Neuronal stem cell (in vitro differentiated cells): ENCODE measurements around the gene CFAP43.

Source experiments
- DNase-seq: peaks from one replicate; pipeline ENCODE4 v3.0.0-alpha.2; 2013; ENCODE audit warnings: low spot score
- H2AFZ ChIP-seq: one replicate; pipeline ENCODE4 v1.6.1; 2013; ENCODE audit warnings: mild to moderate bottlenecking, low read length, inconsistent platforms
- H2AK5ac ChIP-seq: 2 replicates; pipeline ENCODE4 v1.6.1; 2013; ENCODE audit warnings: low read depth, mild to moderate bottlenecking, inconsistent platforms, low read length, moderate library complexity, mixed read lengths
- H2BK120ac ChIP-seq: 2 replicates; pipeline ENCODE4 v1.6.1; 2013; ENCODE audit warnings: low read depth, mild to moderate bottlenecking, inconsistent platforms, low read length, moderate library complexity, mixed read lengths
- H2BK12ac ChIP-seq: one replicate; pipeline ENCODE4 v1.6.1; 2013; ENCODE audit warnings: low read length, inconsistent platforms
- H2BK15ac ChIP-seq: 2 replicates; pipeline ENCODE4 v1.6.1; 2013; ENCODE audit warnings: mild to moderate bottlenecking, low read length, inconsistent platforms, mixed read lengths
- H2BK5ac ChIP-seq: one replicate; pipeline ENCODE4 v1.6.1; 2013; ENCODE audit warnings: inconsistent platforms, mild to moderate bottlenecking, low read length, moderate library complexity
- H3K14ac ChIP-seq: one replicate; pipeline ENCODE4 v1.6.1; 2013; ENCODE audit warnings: low read length, inconsistent platforms
- H3K18ac ChIP-seq: 2 replicates; pipeline ENCODE4 v1.6.1; 2013; ENCODE audit warnings: low read length, inconsistent platforms
- H3K23ac ChIP-seq: 2 replicates; pipeline ENCODE4 v1.6.1; 2013; ENCODE audit warnings: low read depth, mild to moderate bottlenecking, mixed read lengths, low read length, inconsistent platforms; ENCODE audit not compliant: poor library complexity
- H3K27ac ChIP-seq: replicated peaks from 3 replicates; pipeline ENCODE4 v1.5.1; 2013; ENCODE audit warnings: low read length, inconsistent platforms
- H3K27me3 ChIP-seq, 3 experiments: 2 replicates each; pipeline ENCODE4 v1.6.1; 2013; ENCODE audit warnings: low read length in 3 of 3, mild to moderate bottlenecking in 2 of 3, inconsistent platforms in 1 of 3, low read depth in 1 of 3, mixed read lengths in 1 of 3, moderate library complexity in 1 of 3; ENCODE audit not compliant: control insufficient read depth in 3 of 3, insufficient read depth in 3 of 3
- H3K36me3 ChIP-seq, 2 donors: replicated peaks in 1 of 2; 2 replicates each; pipeline ENCODE4 v1.6.1; 2013; ENCODE audit warnings: low read length in 2 of 2; ENCODE audit not compliant: control insufficient read depth in 2 of 2, insufficient read depth in 2 of 2
- H3K4ac ChIP-seq: 2 replicates; pipeline ENCODE4 v1.6.1; 2013; ENCODE audit warnings: inconsistent platforms, mild to moderate bottlenecking, low read length, moderate library complexity
- H3K4me1 ChIP-seq, 2 donors: 1 replicate in 1 of 2; 2 replicates in 1 of 2; pipeline ENCODE4 v1.6.1; 2013; ENCODE audit warnings: low read length in 2 of 2, low read depth in 1 of 2; ENCODE audit not compliant: control insufficient read depth in 2 of 2, insufficient read depth in 1 of 2
- H3K4me2 ChIP-seq: one replicate; pipeline ENCODE4 v1.6.1; 2013; ENCODE audit warnings: mild to moderate bottlenecking, low read length, inconsistent platforms; ENCODE audit not compliant: insufficient read depth, poor library complexity, severe bottlenecking
- H3K4me3 ChIP-seq, 2 donors: 2 replicates each; pipeline ENCODE4 v1.5.1; 2013; ENCODE audit warnings: low read length in 2 of 2, mild to moderate bottlenecking in 2 of 2, inconsistent platforms in 1 of 2, moderate library complexity in 1 of 2
- H3K79me1 ChIP-seq: one replicate; pipeline ENCODE4 v1.6.1; 2013; ENCODE audit warnings: low read depth, mild to moderate bottlenecking, inconsistent platforms, low read length, moderate library complexity
- H3K9ac ChIP-seq: one replicate; pipeline ENCODE4 v1.6.1; 2013; ENCODE audit warnings: mild to moderate bottlenecking, low read depth, low read length, inconsistent platforms; ENCODE audit not compliant: poor library complexity
- H3K9me3 ChIP-seq, 2 donors: replicated peaks in 1 of 2; 2 replicates each; pipeline versions ENCODE3 to v1.6.1; 2013; ENCODE audit warnings: low read length in 2 of 2, mild to moderate bottlenecking in 2 of 2, inconsistent platforms in 1 of 2, low read depth in 1 of 2, mixed read lengths in 1 of 2, moderate library complexity in 1 of 2; ENCODE audit not compliant: control insufficient read depth in 2 of 2, insufficient read depth in 1 of 2
- H4K8ac ChIP-seq: one replicate; pipeline ENCODE4 v1.6.1; 2013; ENCODE audit warnings: low read depth, mild to moderate bottlenecking, inconsistent platforms, low read length, moderate library complexity
- H4K91ac ChIP-seq: one replicate; pipeline ENCODE4 v1.6.1; 2013; ENCODE audit warnings: low read length, low read depth, mild to moderate bottlenecking, inconsistent platforms; ENCODE audit not compliant: poor library complexity
- WGBS, 2 donors: extraction: QIAGEN DNeasy Blood & Tissue Kit; methylation state at CpG; one replicate each; pipeline ENCODE4 v1.1.7; 2013; ENCODE audit warnings: missing lambda C conversion rate in 2 of 2, mixed read lengths in 1 of 2; ENCODE audit not compliant: insufficient read length in 2 of 2, insufficient replicate concordance in 1 of 2; ENCODE audit errors: extremely low coverage in 2 of 2; 5-methylcytosine and 5-hydroxymethylcytosine counted together

The CFAP43 gene

GRCh38 chr10:104233817-104234216, 1.7 kb upstream of the CFAP43 start:
- Histone ChIP-seq H2BK12ac (no peak overlapping the region), H4K8ac (no peak overlapping the region), H3K79me1 (no peaks in the 10 kb centered on the region), H3K4me3 (no peak overlapping the region), H3K36me3 (no peaks in the 10 kb centered on the region), H3K4me2 (no peak overlapping the region), H3K14ac (no peak overlapping the region), H3K4me1 (peaks cover 0 to 1% of the 10 kb centered on the region in 2 donors), H3K9ac (no peak overlapping the region), H2AK5ac (no peak overlapping the region), H2BK5ac (no peak overlapping the region), H2BK120ac (no peak overlapping the region), H2BK15ac (no peak overlapping the region), H3K9me3 (peaks cover 0 to 6% of the 10 kb centered on the region in 2 donors), H3K27ac (no peak overlapping the region), H3K4ac (no peak overlapping the region), H2AFZ (no peak overlapping the region), H4K91ac (no peak overlapping the region), H3K23ac (no peak overlapping the region), H3K27me3 (peaks cover 0 to 11% (median 0%) of the 10 kb centered on the region in 3 experiments), H3K18ac (no peak overlapping the region)
- no CpG with 5 or more reads among the region's 1 CpG for WGBS, 2 donors
- DNase-seq = no peak

- Histone ChIP-seq H3K9ac (no peak overlapping the region), H3K36me3 (no peaks in the 10 kb centered on the region), H3K4me2 (peak overlapping the region; percentile 57), H3K27me3 (no peaks in the 10 kb centered on the region), H3K79me1 (no peaks in the 10 kb centered on the region), H2AK5ac (no peak overlapping the region), H3K18ac (peak overlapping the region; percentile 83), H3K23ac (no peak overlapping the region), H2BK5ac (no peak overlapping the region), H2BK12ac (no peak overlapping the region), H4K91ac (no peak overlapping the region), H4K8ac (no peak overlapping the region), H2BK15ac (no peak overlapping the region), H3K4me1 (peaks cover 0 to 1% of the 10 kb centered on the region in 2 donors), H3K4ac (no peak overlapping the region), H3K14ac (no peak overlapping the region), H3K9me3 (peaks cover 0 to 6% of the 10 kb centered on the region in 2 donors), H3K27ac (no peak overlapping the region), H2BK120ac (no peak overlapping the region), H2AFZ (peak overlapping the region; percentile 98), H3K4me3 (peak overlapping the region; percentile 87 to 96)
- DNase-seq = no peak
- no CpG with 5 or more reads among the region's 20 CpGs for WGBS, 2 donors
Observed at GRCh38 chr10:104232613-104233102, 494 bp upstream of the CFAP43 start.

- H3K23ac ChIP-seq = no peak overlapping the region
- H3K27ac ChIP-seq = no peak overlapping the region
- H2AK5ac ChIP-seq = no peak overlapping the region
- H3K18ac ChIP-seq = no peak overlapping the region
- peaks cover 0 to 1% of the 10 kb centered on the region in 2 donors for H3K4me1 ChIP-seq
- no peak overlapping the region for H3K4me3 ChIP-seq
- H3K4me2 ChIP-seq = no peak overlapping the region
- H3K9ac ChIP-seq = no peak overlapping the region
- H3K27me3 ChIP-seq = no peaks in the 10 kb centered on the region
- H4K8ac ChIP-seq = no peak overlapping the region
- H3K4ac ChIP-seq = no peak overlapping the region
- H2BK15ac ChIP-seq = no peak overlapping the region
- no peak overlapping the region for H2BK5ac ChIP-seq
- H2BK12ac ChIP-seq = no peak overlapping the region
- no peak overlapping the region for H4K91ac ChIP-seq
- no peaks in the 10 kb centered on the region for H3K36me3 ChIP-seq
- H2BK120ac ChIP-seq = no peak overlapping the region
- peaks cover 0 to 6% of the 10 kb centered on the region in 2 donors for H3K9me3 ChIP-seq
- no peak overlapping the region for H2AFZ ChIP-seq
- no peak overlapping the region for H3K14ac ChIP-seq
- WGBS, 2 donors = no CpG with 5 or more reads among the region's 4 CpGs
- DNase-seq = no peak
- no peaks in the 10 kb centered on the region for H3K79me1 ChIP-seq
Observed at GRCh38 chr10:104230490-104230889, 1.7 kb downstream of the CFAP43 start.

- H4K91ac ChIP-seq = no peak overlapping the region
- H3K27me3 ChIP-seq = no peaks in the 10 kb centered on the region
- no peak overlapping the region for H3K4ac ChIP-seq
- no peaks in the 10 kb centered on the region for H3K36me3 ChIP-seq
- no peak overlapping the region for H3K18ac ChIP-seq
- H2AK5ac ChIP-seq = no peak overlapping the region
- H3K4me1 ChIP-seq = no peaks in the 10 kb centered on the region
- no peak overlapping the region for H2BK120ac ChIP-seq
- no peak overlapping the region for H3K4me2 ChIP-seq
- H3K14ac ChIP-seq = no peak overlapping the region
- no peak overlapping the region for H3K9ac ChIP-seq
- DNase-seq = no peak
- H3K23ac ChIP-seq = no peak overlapping the region
- H2BK12ac ChIP-seq = no peak overlapping the region
- H3K27ac ChIP-seq = no peak overlapping the region
- H2BK5ac ChIP-seq = no peak overlapping the region
- H2BK15ac ChIP-seq = no peak overlapping the region
- H3K9me3 ChIP-seq = no peaks in the 10 kb centered on the region
- H2AFZ ChIP-seq = no peak overlapping the region
- H3K79me1 ChIP-seq = no peaks in the 10 kb centered on the region
- H4K8ac ChIP-seq = no peak overlapping the region
- H3K4me3 ChIP-seq = no peak overlapping the region
Observed at GRCh38 chr10:104223304-104223703, 8.9 kb downstream of the CFAP43 start.
